ENCODE measurements around the gene PPIC. TPM values are rescaled to one million over a fixed set of nuclear protein-coding genes. Genes with fewer than 3 reads are reported as not detected.
"Not testable (repeated sequence)": the region's sequence is repeated elsewhere in the genome, so short reads cannot be mapped to it uniquely, and the experiment has no call there.

Gene PPIC
- polyA plus RNA-seq, 4 donors: 35.5 to 45.6 (median 41.0) TPM

DNA sequence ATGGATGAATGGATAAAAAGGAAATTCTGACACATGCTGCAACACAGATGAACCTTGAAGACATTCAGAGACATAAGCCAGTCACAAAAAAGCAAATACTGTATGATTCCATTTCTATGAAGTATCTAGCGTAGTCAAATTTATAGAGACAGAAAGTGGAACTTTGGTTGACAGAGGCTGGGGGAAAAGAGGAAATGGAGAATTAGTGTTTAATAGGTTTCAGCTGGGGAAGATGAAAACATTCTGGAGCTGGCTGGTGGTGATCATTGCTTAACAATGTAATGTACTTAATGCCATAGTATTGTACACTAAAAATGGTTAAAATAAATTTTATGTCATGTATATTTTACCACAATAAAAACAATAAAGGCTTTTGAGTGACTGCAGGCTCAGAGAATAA is 24.2 kb downstream of the PPIC start:
- DNase-seq (ENCODE audit: low read depth in 4 of 4, low spot score in 3 of 4): no peak

DNA sequence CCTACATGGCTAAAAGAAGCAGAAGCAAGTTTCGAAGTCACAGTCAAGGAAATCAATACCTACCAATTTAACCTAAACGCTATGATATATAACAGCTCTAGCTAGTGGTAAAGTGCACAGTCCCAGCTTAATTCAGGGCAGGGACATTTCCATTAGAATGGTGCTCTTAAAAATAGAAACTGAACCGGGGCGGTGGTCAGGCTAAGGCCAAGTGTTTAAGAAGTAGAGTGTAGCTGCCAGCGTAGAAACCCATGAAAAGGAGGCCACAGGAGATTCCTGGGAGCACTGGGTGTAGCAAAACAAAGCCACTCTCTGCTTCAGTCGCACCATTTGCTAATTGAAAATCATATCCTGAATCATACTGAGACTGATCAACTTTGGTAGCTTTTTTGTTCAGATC is 28.8 kb downstream of the PPIC start:
- DNase-seq (ENCODE audit: low read depth in 4 of 4, low spot score in 3 of 4): no peak

DNA sequence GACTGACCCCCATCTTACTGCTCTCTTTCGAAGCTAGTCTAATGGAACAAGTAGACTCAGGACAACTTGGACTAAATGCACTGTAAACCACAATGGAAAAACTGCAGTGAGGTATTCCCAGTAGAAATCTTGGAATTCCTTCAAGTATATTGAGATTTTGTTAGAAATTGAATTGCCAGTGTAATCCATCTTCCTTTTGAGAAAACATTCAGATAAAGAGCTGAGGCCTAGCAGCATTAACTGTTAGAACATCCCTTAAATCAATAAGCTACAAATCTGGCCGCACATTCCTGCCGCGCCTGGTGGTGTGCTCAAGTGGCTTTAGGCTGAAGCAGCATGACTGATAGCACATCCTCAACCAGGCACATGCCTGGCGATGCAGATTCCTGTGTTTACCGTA is 29.3 kb downstream of the PPIC start:
- DNase-seq (ENCODE audit: low read depth in 4 of 4, low spot score in 3 of 4): no peak

- no peak for DNase-seq (ENCODE audit: low read depth in 4 of 4, low spot score in 3 of 4)
These were observed 34.7 kb downstream of the PPIC start for GRCh38 chr5:123001808-123002207.

GRCh38 chr5:123000731-123001130 is 35.8 kb downstream of the PPIC start:
- DNase-seq (ENCODE audit: low read depth in 4 of 4, low spot score in 3 of 4): no peak

GRCh38 chr5:122999947-123000563 is 36.5 kb downstream of the PPIC start:
- no peak for DNase-seq (ENCODE audit: low read depth in 4 of 4, low spot score in 3 of 4)

GRCh38 chr5:122997294-122997693 is 39.2 kb downstream of the PPIC start:
- DNase-seq (ENCODE audit: low read depth in 4 of 4, low spot score in 3 of 4): no peak

DNA sequence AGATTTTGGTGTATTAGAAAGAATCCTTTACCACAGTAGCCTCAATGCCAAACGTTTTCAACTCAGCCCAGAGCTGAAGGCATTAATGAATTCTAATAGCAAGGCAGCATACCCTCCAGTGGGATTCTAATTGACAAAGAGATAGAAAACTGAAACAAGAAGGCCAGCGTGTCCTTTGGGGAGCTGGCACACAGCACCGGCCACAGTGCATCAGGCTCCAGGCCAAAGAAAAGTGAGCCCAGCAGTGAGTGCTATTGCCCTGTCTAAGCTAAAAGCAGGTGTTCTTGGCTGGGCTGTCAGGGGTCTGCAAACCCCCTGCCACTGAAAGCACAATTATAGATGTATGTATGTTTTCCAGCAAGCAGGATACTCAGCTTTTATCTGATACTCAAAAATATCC is 40.4 kb downstream of the PPIC start:
- no peak for DNase-seq (ENCODE audit: low read depth in 4 of 4, low spot score in 3 of 4)

- DNase-seq (ENCODE audit: low read depth in 4 of 4, low spot score in 3 of 4): no peak
These were observed 50.4 kb downstream of the PPIC start for GRCh38 chr5:122985954-122986721.

GRCh38 chr5:122985006-122985700 is 51.4 kb downstream of the PPIC start:
- no peak for DNase-seq (ENCODE audit: low read depth in 4 of 4, low spot score in 3 of 4)

- no peak for DNase-seq (ENCODE audit: low read depth in 4 of 4, low spot score in 3 of 4)
These were observed 52.1 kb downstream of the PPIC start for GRCh38 chr5:122984425-122984824.

DNA sequence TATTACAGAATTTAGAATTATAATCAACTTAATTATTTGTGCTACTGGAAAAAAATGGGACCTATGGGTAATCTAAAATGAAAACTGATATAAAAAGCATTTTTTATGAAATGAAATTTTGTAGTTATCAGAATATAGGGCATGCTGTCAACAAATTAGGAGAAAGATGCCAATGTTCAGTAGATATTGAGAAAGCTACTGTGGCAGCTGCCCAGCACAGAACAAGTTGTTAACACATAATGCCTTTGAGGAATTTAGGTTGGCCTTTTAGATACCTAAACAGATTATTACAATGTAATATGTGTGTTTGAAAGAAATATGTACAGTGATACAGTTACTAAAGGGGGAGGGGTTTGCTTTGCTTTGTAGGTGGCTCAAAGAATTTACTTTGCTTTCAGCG is 54.1 kb downstream of the PPIC start:
- DNase-seq (ENCODE audit: low read depth in 4 of 4, low spot score in 3 of 4): no peak

- no peak for DNase-seq (ENCODE audit: low read depth in 4 of 4, low spot score in 3 of 4)
These were observed 54.7 kb downstream of the PPIC start for GRCh38 chr5:122981846-122982245.

DNA sequence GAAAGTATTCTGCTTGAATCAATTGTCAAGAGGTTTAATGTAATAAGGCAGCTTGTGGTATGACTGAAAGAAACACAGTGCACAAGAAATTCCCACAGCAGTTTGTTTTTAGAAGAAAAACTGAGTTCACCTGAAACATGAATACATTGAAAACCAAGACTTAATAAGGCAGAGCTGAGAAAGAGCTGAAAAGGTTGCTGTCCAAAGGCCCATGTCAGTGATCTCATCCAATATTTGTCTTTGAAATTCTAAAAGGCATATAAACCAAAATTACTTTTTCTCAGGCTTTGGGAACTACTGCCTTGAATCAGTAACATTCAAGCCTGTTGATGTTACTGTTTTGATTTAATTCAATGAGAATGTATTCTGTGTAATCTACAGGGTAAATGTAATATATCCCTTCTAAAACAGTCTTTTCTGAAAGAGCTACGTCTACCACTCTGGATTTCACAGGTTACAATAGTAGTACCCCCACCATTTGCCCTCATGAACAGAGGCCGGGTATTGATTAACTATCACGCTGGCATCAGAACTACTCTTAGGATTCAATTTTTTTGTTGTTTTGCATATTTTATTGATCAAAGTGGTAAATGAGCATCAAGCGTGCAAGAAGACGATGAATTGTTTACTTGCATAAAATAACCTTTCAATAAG is 57.8 kb downstream of the PPIC start:
- DNase-seq (ENCODE audit: low read depth in 4 of 4, low spot score in 3 of 4): no peak

- no peak for DNase-seq (ENCODE audit: low read depth in 4 of 4, low spot score in 3 of 4)
These were observed 58.5 kb downstream of the PPIC start for GRCh38 chr5:122978068-122978467.

- no peak for DNase-seq (ENCODE audit: low read depth in 4 of 4, low spot score in 3 of 4)
These were observed 59.2 kb downstream of the PPIC start for GRCh38 chr5:122977319-122977718.

DNA sequence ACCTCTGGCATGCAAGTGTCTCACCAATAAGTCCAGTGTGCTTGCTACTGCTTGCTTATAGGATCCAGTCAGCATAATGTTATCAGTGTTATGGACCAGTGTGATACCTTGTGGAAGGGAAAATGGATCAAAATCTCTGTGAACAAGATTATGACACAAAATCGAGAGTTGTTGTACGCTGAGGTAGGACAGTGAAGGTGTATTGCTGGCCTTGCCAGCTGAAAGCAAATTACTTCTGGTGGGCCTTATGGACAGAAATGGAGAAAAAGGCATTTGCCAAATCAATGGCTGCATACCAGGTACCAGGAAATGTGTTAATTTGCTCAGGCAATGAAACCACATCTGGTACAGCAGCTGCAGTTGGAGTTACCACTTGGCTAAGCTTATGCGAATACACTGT is 62.3 kb downstream of the PPIC start:
- DNase-seq (ENCODE audit: low read depth in 4 of 4, low spot score in 3 of 4): not testable (repeated sequence)

DNA sequence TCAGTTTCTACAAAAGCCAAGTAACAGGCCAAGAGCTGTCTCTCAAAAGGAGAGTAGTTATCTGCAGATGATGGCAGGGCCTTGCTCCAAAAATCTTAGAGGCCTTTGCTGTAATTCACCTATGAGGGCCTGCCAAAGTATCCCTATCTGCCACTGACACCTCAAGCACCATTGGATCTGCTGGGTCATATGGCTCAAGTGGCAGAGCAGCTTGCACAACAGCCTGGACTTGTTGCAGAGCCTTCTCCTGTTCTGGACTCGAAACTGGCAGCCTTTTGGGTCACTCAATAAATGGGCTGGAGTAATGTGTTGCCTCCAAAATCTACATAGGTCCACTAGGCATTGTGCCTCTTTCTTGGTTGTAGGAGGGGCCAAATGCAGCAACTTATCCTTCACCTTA is 62.8 kb downstream of the PPIC start:
- DNase-seq (ENCODE audit: low read depth in 4 of 4, low spot score in 3 of 4): not testable (repeated sequence)

Data from right renal pelvis (tissue), 4 donors.